Stimulated activated CD4-positive, alpha-beta T cell treated with anti-CD3 and anti-CD28 coated beads, Interleukin-4, amount 100 ng/mL, for 4 hours (primary cell): ENCODE measurements around the gene TIMM8A.

Experiments
- DNase-seq, 2 experiments: peaks; one replicate each; pipeline ENCODE4 v3.0.0-alpha.2; 2020

The TIMM8A gene

GRCh38 chrX:101348452-101349192, at the start of gene TIMM8A:
TIMM8A (minus strand) TSS chrX:101348742; CDS start chrX:101348664, 78 bp downstream.
- DNase-seq, result peak; percentile 73 to 79

- DNase-seq, result no peak
Measured at GRCh38 chrX:101397779-101398178, 49.2 kb upstream of the TIMM8A start.

- DNase-seq, result no peak
Measured at GRCh38 chrX:101395789-101396188, 47.2 kb upstream of the TIMM8A start.

GRCh38 chrX:101394372-101394771, 45.8 kb upstream of the TIMM8A start:
- DNase-seq, result no peak

GRCh38 chrX:101393530-101394305, 45.2 kb upstream of the TIMM8A start:
- no peak for DNase-seq

- DNase-seq, result no peak
Measured at GRCh38 chrX:101391831-101392230, 43.3 kb upstream of the TIMM8A start.

- DNase-seq, result peak; percentile 75 to 84
Measured at GRCh38 chrX:101390664-101391525, 42.4 kb upstream of the TIMM8A start, which contains the start of gene RPL36A. RPL36A (plus strand) TSS chrX:101391011; CDS start chrX:101391044, 33 bp downstream.

GRCh38 chrX:101388604-101389003, 40.1 kb upstream of the TIMM8A start:
- DNase-seq, result no peak

- no peak for DNase-seq
Measured at GRCh38 chrX:101386542-101386885, 38.0 kb upstream of the TIMM8A start.

- no peak for DNase-seq
Measured at GRCh38 chrX:101385795-101386541, 37.4 kb upstream of the TIMM8A start, which contains the start of gene BTK. BTK (minus strand) TSS chrX:101386191; CDS start chrX:101375284, 10,907 bp downstream.

GRCh38 chrX:101385026-101385684, 36.6 kb upstream of the TIMM8A start:
- no peak for DNase-seq

- DNase-seq, result no peak
Measured at GRCh38 chrX:101383679-101384205, 35.2 kb upstream of the TIMM8A start.

GRCh38 chrX:101377547-101377946, 29.0 kb upstream of the TIMM8A start:
- DNase-seq, result no peak

- no peak for DNase-seq
Measured at GRCh38 chrX:101370888-101371504, 22.5 kb upstream of the TIMM8A start.

GRCh38 chrX:101369687-101370086, 21.1 kb upstream of the TIMM8A start:
- DNase-seq, result no peak

- no peak for DNase-seq
Measured at GRCh38 chrX:101368800-101369199, 20.3 kb upstream of the TIMM8A start.

GRCh38 chrX:101365301-101365795, 16.8 kb upstream of the TIMM8A start:
- DNase-seq, result no peak

GRCh38 chrX:101362757-101363156, 14.2 kb upstream of the TIMM8A start:
- DNase-seq, result no peak

GRCh38 chrX:101362116-101362515, 13.6 kb upstream of the TIMM8A start:
- no peak for DNase-seq

- DNase-seq, result no peak
Measured at GRCh38 chrX:101360390-101360789, 11.8 kb upstream of the TIMM8A start.

- no peak for DNase-seq
Measured at GRCh38 chrX:101359966-101360365, 11.4 kb upstream of the TIMM8A start.
